BJ (cell line): Measurements from ENCODE around the gene PRSS38. TPM values are rescaled to one million over a fixed set of nuclear protein-coding genes. Genes with fewer than 3 reads are reported as not detected.

Source experiments
- CTCF ChIA-PET: fragments of 350-600 bp; formaldehyde crosslinking; extraction: SDS; loops from one replicate; lab custom pipeline; 2021; ENCODE audit warnings: antibody characterized with exemption, inconsistent platforms; lab: Yijun Ruan, JAX
- POLR2A ChIA-PET: fragments of 300-600 bp; sonication (Branson Sonifier 250); formaldehyde crosslinking; extraction: SDS; loops from one replicate; lab custom pipeline; 2021; ENCODE audit warnings: antibody characterized with exemption; lab: Charles Lee
- DNase-seq: peaks from one replicate; pipeline ENCODE4 v3.0.0-alpha.2; 2011; ENCODE audit warnings: low read depth
- H3K27me3 ChIP-seq: 2 replicates; pipeline ENCODE4 v1.6.0; 2011; ENCODE audit warnings: low read length; ENCODE audit not compliant: control insufficient read depth, insufficient read depth
- H3K36me3 ChIP-seq: 2 replicates; pipeline ENCODE4 v1.5.1; 2011; ENCODE audit warnings: low read length; ENCODE audit not compliant: control insufficient read depth, insufficient read depth
- H3K4me3 ChIP-seq: 2 replicates; pipeline ENCODE4 v1.5.1; 2011; ENCODE audit warnings: low read depth, mild to moderate bottlenecking, control low read depth, low read length
- polyA plus RNA-seq: library from polyadenylated mRNA; depleted of rRNA; stranded (reverse); fragments of >200 nt; gene quantifications from 2 replicates; pipeline ENCODE4 v1.2.3, GENCODE V29; 2011
- TF ChIP-seq, protein P1 (sequence below): IDR thresholded peaks from 2 replicates; pipeline ENCODE4 v1.5.1; 2011; ENCODE audit warnings: low read depth, mild to moderate bottlenecking, control low read depth, inconsistent platforms, low read length, moderate library complexity; ENCODE audit not compliant: insufficient read depth

PRSS38 gene
- polyA plus RNA-seq, 1 experiment: not detected

DNA sequence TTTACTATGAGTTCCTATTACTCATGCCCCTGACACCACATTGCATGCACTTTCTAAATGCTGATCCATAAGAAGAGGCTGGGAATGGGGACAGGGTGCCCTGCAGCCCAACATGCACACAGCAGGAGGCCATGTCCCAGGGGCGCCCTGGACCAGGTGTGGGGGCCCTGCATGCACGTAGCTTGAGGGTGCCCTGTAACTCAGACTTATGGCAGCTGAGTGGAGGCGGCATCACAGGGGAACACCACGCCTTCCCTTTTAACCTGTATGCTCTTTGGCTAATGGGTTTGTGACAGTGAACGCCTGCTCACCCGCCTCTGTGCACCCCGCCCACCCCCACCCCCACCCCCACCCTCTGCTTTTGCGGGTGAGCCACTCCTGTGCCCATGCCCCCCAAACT, 44.1 kb upstream of the PRSS38 start:
- ChIA-PET CTCF (no interaction called here), POLR2A (no interaction called here)
- no peak for DNase-seq
- TF ChIP-seq, protein P1, sequence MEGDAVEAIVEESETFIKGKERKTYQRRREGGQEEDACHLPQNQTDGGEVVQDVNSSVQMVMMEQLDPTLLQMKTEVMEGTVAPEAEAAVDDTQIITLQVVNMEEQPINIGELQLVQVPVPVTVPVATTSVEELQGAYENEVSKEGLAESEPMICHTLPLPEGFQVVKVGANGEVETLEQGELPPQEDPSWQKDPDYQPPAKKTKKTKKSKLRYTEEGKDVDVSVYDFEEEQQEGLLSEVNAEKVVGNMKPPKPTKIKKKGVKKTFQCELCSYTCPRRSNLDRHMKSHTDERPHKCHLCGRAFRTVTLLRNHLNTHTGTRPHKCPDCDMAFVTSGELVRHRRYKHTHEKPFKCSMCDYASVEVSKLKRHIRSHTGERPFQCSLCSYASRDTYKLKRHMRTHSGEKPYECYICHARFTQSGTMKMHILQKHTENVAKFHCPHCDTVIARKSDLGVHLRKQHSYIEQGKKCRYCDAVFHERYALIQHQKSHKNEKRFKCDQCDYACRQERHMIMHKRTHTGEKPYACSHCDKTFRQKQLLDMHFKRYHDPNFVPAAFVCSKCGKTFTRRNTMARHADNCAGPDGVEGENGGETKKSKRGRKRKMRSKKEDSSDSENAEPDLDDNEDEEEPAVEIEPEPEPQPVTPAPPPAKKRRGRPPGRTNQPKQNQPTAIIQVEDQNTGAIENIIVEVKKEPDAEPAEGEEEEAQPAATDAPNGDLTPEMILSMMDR: no peak
- no peak overlapping the region for H3K4me3 ChIP-seq
- peaks cover 19% of the 10 kb centered on the region for H3K36me3 ChIP-seq
- H3K27me3 ChIP-seq: no peaks in the 10 kb centered on the region

- Histone ChIP-seq H3K4me3 (no peak overlapping the region), H3K36me3 (peaks cover 19% of the 10 kb centered on the region), H3K27me3 (no peaks in the 10 kb centered on the region)
- CTCF ChIA-PET: interaction anchor here (0.9 to 4.0 kb wide), 3 partner anchors 9 to 226 kb away, joined by 3 to 20 read pairs (median 4); no protein-coding TSS in a partner anchor
- DNase-seq: no peak
- TF ChIP-seq, protein P1: no peak
- POLR2A ChIA-PET: no interaction called here
These were observed 43.7 kb upstream of the PRSS38 start for GRCh38 chr1:227771771-227772170.

DNA sequence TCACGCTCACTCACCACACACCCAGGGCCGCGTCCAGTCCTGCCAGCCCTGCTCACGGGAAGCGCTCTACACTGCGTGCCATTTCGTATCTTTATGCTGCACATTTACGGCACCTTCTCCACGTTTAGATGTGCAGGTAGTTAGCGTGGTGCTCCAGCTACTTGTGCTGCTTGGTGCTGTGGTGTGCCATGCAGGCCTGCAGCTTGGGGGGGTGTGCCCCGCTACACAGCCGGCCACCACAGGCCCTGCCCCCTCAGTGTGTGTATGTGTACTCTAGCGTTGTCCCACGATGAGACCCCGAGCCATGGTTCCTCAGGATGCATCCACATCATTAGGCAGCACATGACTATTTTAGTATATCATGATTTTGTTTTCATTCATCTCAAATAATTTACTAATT, 41.9 kb upstream of the PRSS38 start:
- CTCF ChIA-PET: interaction anchor here (1.0 to 4.0 kb wide), 2 partner anchors 11 to 172 kb away, joined by 3 to 20 read pairs; no protein-coding TSS in a partner anchor
- Histone ChIP-seq H3K36me3 (peaks cover 12% of the 10 kb centered on the region), H3K4me3 (no peak overlapping the region), H3K27me3 (no peaks in the 10 kb centered on the region)
- TF ChIP-seq, protein P1: no peak
- DNase-seq: no peak
- POLR2A ChIA-PET: no interaction called here

DNA sequence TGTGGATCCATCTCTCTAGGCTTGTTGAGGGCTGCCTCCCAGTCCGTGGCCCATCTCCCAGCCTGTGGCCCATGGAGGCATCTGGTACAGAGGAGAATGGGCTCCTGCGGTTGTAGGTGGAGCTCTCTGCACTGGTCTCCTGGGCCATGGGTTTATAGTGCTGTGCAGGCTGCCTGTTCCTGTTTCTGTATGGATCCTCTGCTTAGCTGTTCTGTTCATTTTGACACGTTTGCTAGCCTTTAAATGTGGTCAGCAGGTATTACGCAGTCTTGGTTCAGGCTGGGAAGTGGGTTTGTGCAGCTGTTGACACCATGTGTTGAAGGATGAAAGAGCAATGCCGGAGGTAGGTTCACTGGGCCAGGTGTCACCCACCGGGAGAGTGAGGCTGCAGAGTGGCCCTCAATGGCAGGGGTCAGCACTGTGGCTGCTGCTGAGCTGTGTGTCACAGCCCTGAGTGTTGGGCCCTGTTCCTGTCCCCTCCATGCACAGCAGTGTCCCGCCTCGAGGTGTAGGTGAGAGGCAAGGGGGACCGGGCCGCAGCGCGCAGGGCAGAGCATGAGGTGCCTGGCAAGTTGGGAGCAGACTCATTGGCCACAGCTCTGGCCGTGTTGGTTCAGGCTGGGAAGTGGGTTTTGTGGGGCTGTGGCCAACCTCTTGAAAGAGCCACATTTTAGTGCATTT, 41.3 kb upstream of the PRSS38 start:
- TF ChIP-seq, protein P1: no peak
- Histone ChIP-seq H3K27me3 (no peaks in the 10 kb centered on the region), H3K36me3 (peaks cover 12% of the 10 kb centered on the region), H3K4me3 (no peak overlapping the region)
- POLR2A ChIA-PET: no interaction called here
- DNase-seq: no peak
- CTCF ChIA-PET: interaction anchor here (1.0 to 4.0 kb wide), 3 partner anchors 9 to 172 kb away, joined by 3 to 20 read pairs (median 13); no protein-coding TSS in a partner anchor

DNA sequence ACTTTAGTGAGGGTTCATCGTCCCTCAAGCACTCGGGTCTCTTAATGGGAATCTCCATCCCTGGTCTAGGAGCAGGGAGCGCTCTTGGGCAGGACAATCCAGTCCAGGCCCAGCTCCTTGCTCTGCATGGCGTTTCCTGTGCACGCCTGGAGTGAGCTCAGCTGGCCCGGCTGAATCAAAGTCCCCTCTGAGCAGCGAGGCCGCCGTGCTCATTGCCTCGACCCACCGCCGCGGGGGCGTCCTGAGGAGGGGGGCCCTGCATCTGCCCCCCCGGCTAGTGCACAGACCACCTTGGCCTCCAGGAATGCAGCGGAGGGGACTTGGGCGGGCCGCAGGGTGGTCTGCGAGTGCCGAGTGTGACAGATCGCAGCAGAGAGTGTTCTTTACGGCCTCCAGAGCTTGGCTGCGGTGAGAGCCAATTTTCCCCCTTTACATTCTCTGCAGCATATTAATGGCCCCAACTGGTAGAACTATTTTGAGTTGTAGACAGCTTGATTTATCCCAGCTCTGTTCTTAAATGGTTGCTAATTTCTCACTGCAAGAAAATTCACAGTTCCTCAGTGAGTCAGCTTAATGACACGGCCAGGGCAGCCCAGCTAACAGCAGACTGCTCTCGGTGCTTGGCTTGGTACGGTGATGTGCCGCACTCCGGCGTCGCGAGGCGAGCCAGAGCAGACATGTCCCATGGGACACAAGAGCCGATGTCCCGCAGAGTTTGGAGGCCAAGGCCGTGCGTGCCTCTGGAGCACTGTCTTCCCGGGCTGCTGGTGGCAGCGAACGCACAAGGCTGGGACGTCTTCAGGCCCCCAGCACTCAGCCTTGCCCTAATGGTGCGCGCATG, 40.4 kb upstream of the PRSS38 start:
- CTCF ChIA-PET: interaction anchor here (1.5 to 4.0 kb wide), 3 partner anchors 9 to 172 kb away, joined by 5 to 20 read pairs (median 13); no protein-coding TSS in a partner anchor
- TF ChIP-seq, protein P1: no peak
- POLR2A ChIA-PET: no interaction called here
- Histone ChIP-seq H3K36me3 (peaks cover 12% of the 10 kb centered on the region), H3K27me3 (no peaks in the 10 kb centered on the region), H3K4me3 (no peak overlapping the region)
- no peak for DNase-seq
